Keratinocyte (primary cell): Measurements from ENCODE around the gene PALS1. TPM values are rescaled to one million over a fixed set of nuclear protein-coding genes. Genes with fewer than 3 reads are reported as not detected.

Experiments
- DNase-seq: peaks from one replicate; pipeline ENCODE4 v3.0.0-alpha.2; 2011; ENCODE audit warnings: low read depth, missing footprints, low spot score
- FAIRE-seq: peaks from 2 replicates; lab custom pipeline; 2011; peaks lifted over from hg19 to GRCh38; lab: Jason Lieb, UNC
- H2AFZ ChIP-seq: 2 replicates; pipeline ENCODE4 v1.6.0; 2012; ENCODE audit warnings: low read length, control low read depth, inconsistent platforms; ENCODE audit not compliant: control insufficient read depth
- H3K27ac ChIP-seq: 2 replicates; pipeline ENCODE4 v1.5.1; 2011; ENCODE audit warnings: low read length; ENCODE audit not compliant: control insufficient read depth, insufficient read depth
- H3K27me3 ChIP-seq: 3 replicates; pipeline ENCODE4 v1.6.0; 2011; ENCODE audit warnings: low read length; ENCODE audit not compliant: control insufficient read depth, insufficient read depth; ENCODE audit errors: extremely low read depth
- H3K36me3 ChIP-seq, 2 experiments: 2 replicates in 1 of 2; 3 replicates in 1 of 2; pipeline ENCODE4 v1.5.1; 2011; ENCODE audit warnings: low read length in 2 of 2, mild to moderate bottlenecking in 1 of 2; ENCODE audit not compliant: control insufficient read depth in 2 of 2, insufficient read depth in 2 of 2; ENCODE audit errors: extremely low read depth in 1 of 2
- H3K4me1 ChIP-seq: 3 replicates; pipeline ENCODE4 v1.5.1; 2011; ENCODE audit warnings: low read length; ENCODE audit not compliant: control insufficient read depth, insufficient read depth; ENCODE audit errors: extremely low read depth
- H3K4me2 ChIP-seq: 3 replicates; pipeline ENCODE4 v1.6.0; 2011; ENCODE audit warnings: low read depth, low read length; ENCODE audit not compliant: control insufficient read depth, insufficient read depth; ENCODE audit errors: extremely low read depth
- H3K4me3 ChIP-seq, 3 experiments: fragments of 200-600 bp in 1 of 3; sonication (generic) in 1 of 3; 2 replicates in 2 of 3; 3 replicates in 1 of 3; pipeline ENCODE4 v1.5.1; 2011 to 2016; ENCODE audit warnings: low read length in 3 of 3, mild to moderate bottlenecking in 3 of 3, control low read depth in 2 of 3, inconsistent platforms in 1 of 3, low read depth in 1 of 3, mixed read lengths in 1 of 3, mixed run types in 1 of 3, moderate library complexity in 1 of 3; ENCODE audit not compliant: control insufficient read depth in 2 of 3, insufficient read depth in 2 of 3; ENCODE audit errors: extremely low read depth in 1 of 3
- H3K79me2 ChIP-seq: 2 replicates; pipeline ENCODE4 v1.6.0; 2012; ENCODE audit warnings: low read length; ENCODE audit not compliant: control insufficient read depth, insufficient read depth
- H3K9ac ChIP-seq: 3 replicates; pipeline ENCODE4 v1.6.0; 2011; ENCODE audit warnings: low read length; ENCODE audit not compliant: control insufficient read depth, insufficient read depth; ENCODE audit errors: extremely low read depth
- H3K9me1 ChIP-seq: 3 replicates; pipeline ENCODE4 v1.6.0; 2011; ENCODE audit warnings: low read length; ENCODE audit not compliant: control insufficient read depth, insufficient read depth; ENCODE audit errors: extremely low read depth
- H3K9me3 ChIP-seq: 2 replicates; pipeline ENCODE4 v1.5.1; 2012; ENCODE audit warnings: low read depth, low read length; ENCODE audit not compliant: control insufficient read depth
- H4K20me1 ChIP-seq: 3 replicates; pipeline ENCODE4 v1.6.0; 2011; ENCODE audit warnings: low read length; ENCODE audit not compliant: control insufficient read depth, insufficient read depth; ENCODE audit errors: extremely low read depth
- EZH2 ChIP-seq: IDR thresholded peaks from one replicate; pipeline ENCODE4 v1.6.1; 2012; ENCODE audit warnings: inconsistent platforms, mild to moderate bottlenecking, low read length, moderate library complexity
- dilution Hi-C: fragments of 300-500 bp; cut with MboI; formaldehyde crosslinking; loops from one replicate; pipeline ENCODE4 v1.7.0; 2020; ENCODE audit warnings: low sequenced_read_pairs; ENCODE audit not compliant: extremely low pct_ligation_motif_present
- polyA plus RNA-seq, 5 experiments: library from polyadenylated mRNA; depleted of rRNA in 3 of 5; stranded (reverse) in 3 of 5; stranded (forward) in 1 of 5; unstranded in 1 of 5; fragments of >200 nt; gene quantifications; 1 replicate in 1 of 5; 2 replicates in 3 of 5; 3 replicates in 1 of 5; pipeline versions ENCODE4 v1.2.1 to v1.2.3, GENCODE V29; 2011 to 2012; ENCODE audit warnings: missing spikeins in 2 of 5, low read depth in 1 of 5, low replicate concordance in 1 of 5
- TF ChIP-seq, protein P1 (sequence below), 3 experiments: IDR thresholded peaks in 1 of 3; conservative IDR thresholded peaks in 1 of 3; optimal IDR thresholded peaks in 1 of 3; 2 replicates in 2 of 3; 3 replicates in 1 of 3; pipeline versions ENCODE3 to v1.5.1; 2011; ENCODE audit warnings: low read length in 3 of 3, mild to moderate bottlenecking in 3 of 3, moderate library complexity in 2 of 3, control low read depth in 1 of 3, inconsistent platforms in 1 of 3; ENCODE audit not compliant: insufficient read depth in 2 of 3; ENCODE audit errors: extremely low read depth in 1 of 3

The PALS1 gene
- polyA plus RNA-seq, 1 donor (not counting 4 experiments of a cell fraction or from before 2014, with no cell fraction given) = 24.9 TPM

DNA sequence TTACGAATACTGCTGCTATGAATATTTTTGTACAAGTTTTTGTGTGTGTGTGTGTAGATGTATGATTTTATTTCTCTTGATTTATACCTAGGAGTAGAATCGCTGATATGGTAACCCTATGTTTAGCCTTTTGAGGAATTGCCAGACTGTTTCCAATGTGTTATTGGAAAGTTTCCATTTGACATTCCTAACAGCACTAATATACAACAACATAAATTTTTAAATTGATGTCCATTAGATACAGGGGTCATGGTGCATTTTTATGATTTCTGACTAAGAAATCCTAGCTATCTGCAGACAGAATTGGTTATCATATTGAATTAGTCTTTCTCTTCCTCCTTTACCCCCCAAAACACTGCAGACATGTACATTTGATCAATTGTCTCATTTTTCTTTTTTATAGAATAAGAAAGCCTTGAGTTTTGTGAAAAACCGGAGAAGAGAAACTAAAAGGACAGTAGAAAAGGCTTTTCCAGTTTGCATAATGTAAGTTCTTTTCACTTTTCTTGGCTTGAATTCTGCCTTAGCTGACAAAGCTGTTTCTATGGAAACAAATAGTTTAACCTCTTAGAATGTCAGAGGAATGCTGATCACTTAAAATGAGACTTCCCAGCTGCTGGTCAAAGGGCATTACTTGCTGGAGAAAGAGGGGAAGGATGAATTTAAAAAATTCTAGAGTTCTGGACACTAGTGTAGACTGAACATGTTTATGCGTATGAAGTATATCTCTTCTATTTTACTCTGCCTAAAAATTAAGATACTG is 28.2 kb downstream of the PALS1 start:
- no peak overlapping the region for H3K9ac ChIP-seq
- no peak for FAIRE-seq

DNA sequence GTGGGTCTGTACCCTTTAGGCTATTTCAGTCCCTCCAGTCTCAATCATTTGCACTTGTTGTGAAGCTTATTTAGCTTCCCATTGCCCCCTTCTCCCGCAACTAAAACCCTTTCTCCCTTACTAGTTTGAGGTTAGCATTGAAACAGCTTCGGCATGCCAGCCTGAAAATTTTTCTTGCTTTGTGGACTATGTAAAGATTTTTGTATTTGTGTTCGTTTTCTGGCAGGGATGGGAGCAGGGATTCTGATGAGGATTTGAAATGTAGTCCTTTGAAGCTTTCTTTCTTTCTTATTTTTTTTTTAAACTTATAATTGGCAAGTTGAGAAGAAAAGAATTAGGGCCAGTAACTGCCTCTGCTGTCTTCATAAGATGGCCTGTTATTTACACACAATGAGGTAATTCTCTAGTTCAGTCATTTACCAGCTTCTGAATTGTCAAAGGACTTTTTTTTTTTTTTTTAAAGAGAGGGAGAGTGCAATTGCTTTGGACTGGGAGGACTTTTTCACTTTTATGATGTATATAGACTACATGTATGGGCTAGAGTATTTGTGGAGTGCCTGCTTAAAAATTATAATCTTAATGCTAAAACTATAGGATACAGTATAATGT is 29.0 kb downstream of the PALS1 start:
- H3K27ac ChIP-seq = no peak overlapping the region
- no peak for TF ChIP-seq EZH2
- TF ChIP-seq, protein P1, sequence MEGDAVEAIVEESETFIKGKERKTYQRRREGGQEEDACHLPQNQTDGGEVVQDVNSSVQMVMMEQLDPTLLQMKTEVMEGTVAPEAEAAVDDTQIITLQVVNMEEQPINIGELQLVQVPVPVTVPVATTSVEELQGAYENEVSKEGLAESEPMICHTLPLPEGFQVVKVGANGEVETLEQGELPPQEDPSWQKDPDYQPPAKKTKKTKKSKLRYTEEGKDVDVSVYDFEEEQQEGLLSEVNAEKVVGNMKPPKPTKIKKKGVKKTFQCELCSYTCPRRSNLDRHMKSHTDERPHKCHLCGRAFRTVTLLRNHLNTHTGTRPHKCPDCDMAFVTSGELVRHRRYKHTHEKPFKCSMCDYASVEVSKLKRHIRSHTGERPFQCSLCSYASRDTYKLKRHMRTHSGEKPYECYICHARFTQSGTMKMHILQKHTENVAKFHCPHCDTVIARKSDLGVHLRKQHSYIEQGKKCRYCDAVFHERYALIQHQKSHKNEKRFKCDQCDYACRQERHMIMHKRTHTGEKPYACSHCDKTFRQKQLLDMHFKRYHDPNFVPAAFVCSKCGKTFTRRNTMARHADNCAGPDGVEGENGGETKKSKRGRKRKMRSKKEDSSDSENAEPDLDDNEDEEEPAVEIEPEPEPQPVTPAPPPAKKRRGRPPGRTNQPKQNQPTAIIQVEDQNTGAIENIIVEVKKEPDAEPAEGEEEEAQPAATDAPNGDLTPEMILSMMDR (optimal IDR thresholded peaks at IDR 0.05 in 1 of 3, IDR thresholded peaks at IDR 0.05 in 1 of 3, conservative IDR thresholded peaks at IDR 0.05 in 1 of 3; ENCODE audit: extremely low read depth in 1 of 3, insufficient read depth in 2 of 3, low read length in 3 of 3) = no peak
- H3K9ac ChIP-seq = no peak overlapping the region
- peaks cover 49% of the 10 kb centered on the region for H3K79me2 ChIP-seq
- peak; percentile 34 for FAIRE-seq
- H3K36me3 ChIP-seq = peaks cover 0 to 4% of the 10 kb centered on the region in 2 experiments
- H3K4me3 ChIP-seq = no peak overlapping the region
- H3K9me1 ChIP-seq = no peaks in the 10 kb centered on the region
- H4K20me1 ChIP-seq = no peaks in the 10 kb centered on the region
- no peaks in the 10 kb centered on the region for H3K9me3 ChIP-seq
- H3K4me1 ChIP-seq = peaks cover 13% of the 10 kb centered on the region
- H2AFZ ChIP-seq = no peak overlapping the region
- no peaks in the 10 kb centered on the region for H3K27me3 ChIP-seq
- no peak overlapping the region for H3K4me2 ChIP-seq
- dilution Hi-C loops = no loop called here
- DNase-seq = no peak

More for the DNA sequence above, 28.2 kb downstream of the PALS1 start:
- H3K9me3 ChIP-seq = no peaks in the 10 kb centered on the region
- H2AFZ ChIP-seq = no peak overlapping the region
- H3K27ac ChIP-seq = no peak overlapping the region
- dilution Hi-C loops = no loop called here
- no peaks in the 10 kb centered on the region for H3K27me3 ChIP-seq
- no peak for DNase-seq
- peaks cover 13% of the 10 kb centered on the region for H3K4me1 ChIP-seq
- no peak overlapping the region for H3K4me3 ChIP-seq
- no peaks in the 10 kb centered on the region for H4K20me1 ChIP-seq
- no peaks in the 10 kb centered on the region for H3K9me1 ChIP-seq
- TF ChIP-seq EZH2 = no peak
- TF ChIP-seq, protein P1 (optimal IDR thresholded peaks at IDR 0.05 in 1 of 3, IDR thresholded peaks at IDR 0.05 in 1 of 3, conservative IDR thresholded peaks at IDR 0.05 in 1 of 3; ENCODE audit: extremely low read depth in 1 of 3, insufficient read depth in 2 of 3, low read length in 3 of 3) = no peak
- peaks cover 54% of the 10 kb centered on the region for H3K79me2 ChIP-seq
- H3K36me3 ChIP-seq = peaks cover 0 to 4% of the 10 kb centered on the region in 2 experiments
- no peak overlapping the region for H3K4me2 ChIP-seq
